Trophoblast cell (in vitro differentiated cells and primary cell): Measurements from ENCODE around the gene SPDYE3.
"Not testable (repeated sequence)": the region's sequence is repeated elsewhere in the genome, so short reads cannot be mapped to it uniquely, and the experiment has no call there.

Experiments
- DNase-seq, 2 donors: peaks; one replicate each; pipeline ENCODE4 v3.0.0-alpha.2; 2016
- H2AFZ ChIP-seq: 2 replicates; pipeline ENCODE4 v1.6.1; 2013; ENCODE audit warnings: low read length, moderate library complexity, mild to moderate bottlenecking; ENCODE audit not compliant: insufficient read depth, poor library complexity
- H2AK5ac ChIP-seq: 2 replicates; pipeline ENCODE4 v1.6.1; 2013; ENCODE audit warnings: mild to moderate bottlenecking, low read length
- H2BK120ac ChIP-seq: 2 replicates; pipeline ENCODE4 v1.6.1; 2013; ENCODE audit warnings: low read length, mild to moderate bottlenecking, moderate library complexity; ENCODE audit not compliant: insufficient read depth, poor library complexity
- H2BK12ac ChIP-seq: 2 replicates; pipeline ENCODE4 v1.6.1; 2013; ENCODE audit warnings: mild to moderate bottlenecking, low read length, moderate library complexity
- H2BK5ac ChIP-seq: 2 replicates; pipeline ENCODE4 v1.6.1; 2013; ENCODE audit warnings: low read length, low read depth, moderate library complexity, mild to moderate bottlenecking; ENCODE audit not compliant: poor library complexity
- H3K14ac ChIP-seq: 2 replicates; pipeline ENCODE4 v1.6.1; 2013; ENCODE audit warnings: mild to moderate bottlenecking, low read length
- H3K18ac ChIP-seq: 2 replicates; pipeline ENCODE4 v1.6.1; 2013; ENCODE audit warnings: mild to moderate bottlenecking, low read length
- H3K23ac ChIP-seq: 2 replicates; pipeline ENCODE4 v1.6.1; 2013; ENCODE audit warnings: low read length
- H3K27ac ChIP-seq: 2 replicates; pipeline ENCODE4 v1.5.1; 2013; ENCODE audit warnings: low read depth, mild to moderate bottlenecking, inconsistent platforms, low read length, moderate library complexity
- H3K27me3 ChIP-seq: 2 replicates; pipeline ENCODE4 v1.6.1; 2013; ENCODE audit warnings: inconsistent platforms, mild to moderate bottlenecking, low read length, moderate library complexity; ENCODE audit not compliant: insufficient read depth
- H3K36me3 ChIP-seq, 2 experiments: 1 replicate in 1 of 2; 2 replicates in 1 of 2; pipeline ENCODE4 v1.6.1; 2013; ENCODE audit warnings: low read length in 2 of 2, mild to moderate bottlenecking in 2 of 2, moderate library complexity in 1 of 2; ENCODE audit not compliant: insufficient read depth in 2 of 2, control insufficient read depth in 1 of 2
- H3K4ac ChIP-seq: 2 replicates; pipeline ENCODE4 v1.6.1; 2013; ENCODE audit warnings: low read depth, mild to moderate bottlenecking, low read length, moderate library complexity
- H3K4me1 ChIP-seq, 2 experiments: 1 replicate in 1 of 2; 2 replicates in 1 of 2; pipeline ENCODE4 v1.6.1; 2013; ENCODE audit warnings: low read length in 2 of 2, mild to moderate bottlenecking in 2 of 2, moderate library complexity in 1 of 2; ENCODE audit not compliant: insufficient read depth in 2 of 2, control insufficient read depth in 1 of 2
- H3K4me2 ChIP-seq: 2 replicates; pipeline ENCODE4 v1.6.1; 2013; ENCODE audit warnings: inconsistent platforms, mild to moderate bottlenecking, low read length, moderate library complexity
- H3K4me3 ChIP-seq: 2 replicates; pipeline ENCODE4 v1.5.1; 2013; ENCODE audit warnings: mild to moderate bottlenecking, low read depth, low read length, inconsistent platforms
- H3K79me1 ChIP-seq: one replicate; pipeline ENCODE4 v1.6.1; 2013; ENCODE audit warnings: low read length
- H3K79me2 ChIP-seq: 2 replicates; pipeline ENCODE4 v1.6.1; 2013; ENCODE audit warnings: low read length, mild to moderate bottlenecking; ENCODE audit not compliant: control insufficient read depth, insufficient read depth, poor library complexity
- H3K9ac ChIP-seq: 2 replicates; pipeline ENCODE4 v1.6.1; 2013; ENCODE audit warnings: mild to moderate bottlenecking, low read length
- H3K9me3 ChIP-seq: 2 replicates; pipeline ENCODE4 v1.6.1; 2013; ENCODE audit warnings: low read depth, mild to moderate bottlenecking, control low read depth, inconsistent platforms, low read length; ENCODE audit not compliant: insufficient read depth
- H4K12ac ChIP-seq: 2 replicates; pipeline ENCODE4 v1.6.1; 2013; ENCODE audit warnings: low read depth, mild to moderate bottlenecking, low read length, moderate library complexity
- H4K8ac ChIP-seq: 2 replicates; pipeline ENCODE4 v1.6.1; 2013; ENCODE audit warnings: low read depth, mild to moderate bottlenecking, low read length, moderate library complexity
- H4K91ac ChIP-seq: one replicate; pipeline ENCODE4 v1.6.1; 2013; ENCODE audit warnings: low read depth, mild to moderate bottlenecking, low read length, moderate library complexity
- WGBS: extraction: QIAGEN DNeasy Blood & Tissue Kit; methylation state at CpG from one replicate; pipeline ENCODE4 v1.1.7; 2013; ENCODE audit warnings: missing lambda C conversion rate; ENCODE audit not compliant: insufficient read length, insufficient coverage; ENCODE audit errors: extremely low coverage; 5-methylcytosine and 5-hydroxymethylcytosine counted together

The SPDYE3 gene

DNA sequence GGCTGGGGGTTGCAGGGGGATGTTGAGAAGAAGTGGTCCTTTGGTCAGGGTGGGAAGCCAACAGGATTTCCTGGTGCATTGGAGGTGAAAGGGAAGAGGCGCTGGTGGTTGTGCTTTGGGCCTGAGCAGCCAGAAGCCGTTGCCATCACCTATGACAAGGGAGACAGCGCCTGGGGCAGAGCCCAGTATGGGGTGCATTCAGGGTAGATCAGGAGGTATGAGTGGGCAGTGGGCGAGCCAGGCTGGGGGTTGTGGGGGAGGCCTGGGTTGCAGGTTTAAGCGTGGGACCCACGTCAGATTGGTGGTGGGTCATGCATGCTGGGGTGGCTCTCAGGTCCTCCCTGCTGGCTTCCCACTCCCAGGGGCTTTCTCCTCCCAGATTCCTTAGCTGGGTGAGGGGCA is 44.2 kb downstream of the SPDYE3 start:
- Histone ChIP-seq H2AK5ac (no peak overlapping the region), H3K4ac (no peak overlapping the region), H3K23ac (no peak overlapping the region), H3K36me3 (peaks cover 79 to 84% of the 10 kb centered on the region in 2 experiments), H2AFZ (no peak overlapping the region), H3K27me3 (no peaks in the 10 kb centered on the region), H3K4me2 (no peak overlapping the region), H4K8ac (no peak overlapping the region), H3K4me3 (no peak overlapping the region), H3K18ac (no peak overlapping the region), H3K4me1 (no peaks in the 10 kb centered on the region), H2BK120ac (no peak overlapping the region), H2BK5ac (no peak overlapping the region), H3K79me2 (no peaks in the 10 kb centered on the region), H3K79me1 (no peaks in the 10 kb centered on the region), H4K12ac (no peak overlapping the region), H4K91ac (no peak overlapping the region), H3K27ac (no peak overlapping the region), H2BK12ac (no peak overlapping the region), H3K9me3 (peaks cover 3% of the 10 kb centered on the region), H3K14ac (no peak overlapping the region), H3K9ac (no peak overlapping the region)
- WGBS: no CpG with 5 or more reads among the region's 6 CpGs
- DNase-seq: no peak

- not testable (repeated sequence) for H3K4me3 ChIP-seq, H3K23ac ChIP-seq, H2BK5ac ChIP-seq, DNase-seq, H3K79me1 ChIP-seq, H3K9me3 ChIP-seq, H3K4ac ChIP-seq, H3K18ac ChIP-seq, H3K4me1 ChIP-seq, H2BK120ac ChIP-seq, H3K14ac ChIP-seq, H3K27me3 ChIP-seq, H2AK5ac ChIP-seq, H4K12ac ChIP-seq, H3K9ac ChIP-seq, H4K91ac ChIP-seq, H3K79me2 ChIP-seq, H2AFZ ChIP-seq, H3K27ac ChIP-seq, H4K8ac ChIP-seq, H3K4me2 ChIP-seq, H2BK12ac ChIP-seq
- peaks cover 82 to 86% of the 10 kb centered on the region in 2 experiments for H3K36me3 ChIP-seq
- WGBS: no CpG with 5 or more reads among the region's 18 CpGs
Measured at GRCh38 chr7:100352230-100352781, 44.8 kb downstream of the SPDYE3 start.

DNA sequence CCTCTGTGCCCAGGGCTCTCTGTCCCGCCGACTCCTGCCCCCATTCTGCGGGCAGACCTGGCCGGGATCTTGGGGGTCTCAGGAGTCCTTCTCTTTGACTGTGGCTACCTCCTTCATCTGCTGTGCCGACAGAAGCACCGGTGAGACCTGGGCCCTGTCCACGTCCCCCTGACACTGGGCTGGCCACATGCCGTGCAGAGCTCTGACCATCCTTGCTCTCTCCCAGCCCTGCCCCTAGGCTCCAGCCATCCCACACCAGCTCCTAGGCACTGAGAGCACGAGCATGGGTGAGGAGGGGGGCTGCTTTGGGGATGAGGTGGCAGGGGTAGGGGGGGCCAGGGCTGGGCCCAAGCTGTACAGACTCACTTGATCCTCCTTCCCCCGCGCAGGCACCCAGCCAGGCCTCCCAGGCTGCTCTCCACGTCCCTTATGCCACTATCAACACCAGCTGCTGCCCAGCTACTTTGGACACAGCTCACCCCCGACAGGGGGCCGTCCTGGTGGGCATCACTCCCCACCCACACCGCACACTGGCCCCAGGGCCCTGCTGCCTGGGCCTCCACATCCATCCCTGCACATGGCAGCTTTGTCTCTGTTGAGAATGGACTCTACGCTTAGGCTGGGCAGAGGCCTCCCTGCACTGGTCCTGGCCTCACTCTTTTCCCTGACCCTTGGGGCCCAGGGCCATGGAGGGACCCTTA is 45.6 kb downstream of the SPDYE3 start:
- Histone ChIP-seq H3K27me3 (no peaks in the 10 kb centered on the region), H3K9ac (no peak overlapping the region), H2BK12ac (no peak overlapping the region), H3K4ac (no peak overlapping the region), H4K12ac (no peak overlapping the region), H2BK5ac (no peak overlapping the region), H2BK120ac (no peak overlapping the region), H4K8ac (no peak overlapping the region), H3K4me2 (no peak overlapping the region), H3K14ac (no peak overlapping the region), H3K4me1 (no peaks in the 10 kb centered on the region), H3K23ac (no peak overlapping the region), H3K36me3 (peaks cover 80 to 85% of the 10 kb centered on the region in 2 experiments), H3K27ac (no peak overlapping the region), H3K79me1 (no peaks in the 10 kb centered on the region), H3K4me3 (no peak overlapping the region), H3K79me2 (no peaks in the 10 kb centered on the region), H3K18ac (no peak overlapping the region), H2AFZ (no peak overlapping the region), H3K9me3 (peaks cover 3% of the 10 kb centered on the region), H4K91ac (no peak overlapping the region), H2AK5ac (no peak overlapping the region)
- no peak for DNase-seq
- WGBS: no CpG with 5 or more reads among the region's 16 CpGs

GRCh38 chr7:100353685-100354330 is 46.3 kb downstream of the SPDYE3 start:
- H3K9me3 ChIP-seq: peaks cover 3% of the 10 kb centered on the region
- no peaks in the 10 kb centered on the region for H3K79me2 ChIP-seq
- H3K18ac ChIP-seq: no peak overlapping the region
- H2AFZ ChIP-seq: no peak overlapping the region
- WGBS: no CpG with 5 or more reads among the region's 6 CpGs
- no peak overlapping the region for H2BK120ac ChIP-seq
- DNase-seq: no peak
- no peak overlapping the region for H3K23ac ChIP-seq
- H3K27ac ChIP-seq: no peak overlapping the region
- H4K12ac ChIP-seq: no peak overlapping the region
- H3K9ac ChIP-seq: no peak overlapping the region
- no peak overlapping the region for H2BK12ac ChIP-seq
- H2AK5ac ChIP-seq: no peak overlapping the region
- H3K4me1 ChIP-seq: no peaks in the 10 kb centered on the region
- no peak overlapping the region for H3K14ac ChIP-seq
- H2BK5ac ChIP-seq: no peak overlapping the region
- H3K36me3 ChIP-seq: peaks cover 85 to 89% of the 10 kb centered on the region in 2 experiments
- no peak overlapping the region for H3K4me3 ChIP-seq
- no peaks in the 10 kb centered on the region for H3K27me3 ChIP-seq
- no peak overlapping the region for H3K4me2 ChIP-seq
- no peak overlapping the region for H4K91ac ChIP-seq
- no peak overlapping the region for H3K4ac ChIP-seq
- no peaks in the 10 kb centered on the region for H3K79me1 ChIP-seq
- no peak overlapping the region for H4K8ac ChIP-seq
